HCT116 (cell line): ENCODE measurements around the gene SNTG2. TPM values are rescaled to one million over a fixed set of nuclear protein-coding genes. Genes with fewer than 3 reads are reported as not detected.

Source experiments
- ATAC-seq: fragments of 200-7000 bp; cut with Tn5 transposase; 2 replicates; pipeline ENCODE4 v1.9.1; 2020; ENCODE audit warnings: mild to moderate bottlenecking, moderate library complexity
- BruUV-seq: library from RNA; stranded (reverse); fragments of 400-500 nt; replicated peaks from 2 replicates; lab custom pipeline; 2021; lab: Mats Ljungman, UMichigan
- CTCF ChIA-PET: fragments of 300-600 bp; sonication (Branson Sonifier 250); formaldehyde crosslinking; loops from one replicate; lab custom pipeline; 2021; ENCODE audit warnings: antibody characterized with exemption; lab: Charles Lee
- POLR2A ChIA-PET: fragments of 300-600, 350-600 bp; sonication (Branson Sonifier 250); formaldehyde crosslinking; loops from one replicate; lab custom pipeline; 2021; ENCODE audit warnings: antibody characterized with exemption; lab: Charles Lee
- RAD21 ChIA-PET, 2 experiments: fragments of 300-600 bp; sonication (Branson Sonifier 250); formaldehyde crosslinking; loops; one replicate each; lab custom pipeline; 2023; ENCODE audit warnings: low total read pairs in 2 of 2; ENCODE audit not compliant: uncharacterized antibody in 2 of 2, unreplicated experiment in 2 of 2, low non-redundant PET in 1 of 2; lab: Charles Lee
- DNase-seq: peaks from one replicate; pipeline ENCODE4 v3.0.0-alpha.2; 2010; ENCODE audit warnings: low read depth, low spot score
- H2AFZ ChIP-seq: fragments of 200-600 bp; shearing (Covaris generic), sonication (generic); 2 replicates; pipeline ENCODE4 v1.6.1; 2017; ENCODE audit warnings: low read depth, mixed run types, mixed read lengths, antibody characterized with exemption, low read length; ENCODE audit not compliant: poor library complexity, severe bottlenecking
- H3K27ac ChIP-seq: 2 replicates; pipeline ENCODE4 v1.5.1; 2012; ENCODE audit warnings: low read depth, low read length
- H3K27me3 ChIP-seq: fragments of 200-600 bp; sonication (generic); 2 replicates; pipeline ENCODE4 v1.6.1; 2016; ENCODE audit warnings: mixed run types, low read length, mixed read lengths; ENCODE audit not compliant: insufficient read depth
- H3K36me3 ChIP-seq, 2 experiments: fragments of 200-500 bp in 1 of 2; fragments of 200-600 bp in 1 of 2; sonication (Bioruptor generic) in 1 of 2; sonication (generic) in 1 of 2; 2 replicates each; pipeline versions ENCODE4 v1.5.1 to v1.6.1; 2014 to 2016; ENCODE audit warnings: low read length in 2 of 2, inconsistent platforms in 1 of 2, mixed read lengths in 1 of 2, mixed run types in 1 of 2; ENCODE audit not compliant: insufficient read depth in 2 of 2, control insufficient read depth in 1 of 2
- H3K4me1 ChIP-seq, 2 experiments: fragments of 200-600 bp in 1 of 2; sonication (generic) in 1 of 2; 2 replicates each; pipeline versions ENCODE4 v1.5.1 to v1.6.1; 2012 to 2017; ENCODE audit warnings: low read length in 2 of 2, inconsistent platforms in 1 of 2, mild to moderate bottlenecking in 1 of 2, mixed read lengths in 1 of 2, mixed run types in 1 of 2, moderate library complexity in 1 of 2; ENCODE audit not compliant: insufficient read depth in 2 of 2, control insufficient read depth in 1 of 2
- H3K4me2 ChIP-seq: fragments of 200-600 bp; sonication (generic); 2 replicates; pipeline ENCODE4 v1.6.1; 2017; ENCODE audit warnings: mixed run types, low read length, mixed read lengths
- H3K4me3 ChIP-seq, 2 experiments: fragments of 200-600 bp in 1 of 2; sonication (generic) in 1 of 2; replicated peaks in 1 of 2; 2 replicates each; pipeline ENCODE4 v1.5.1; 2011 to 2016; ENCODE audit warnings: low read length in 2 of 2, control low read depth in 1 of 2, low read depth in 1 of 2, mild to moderate bottlenecking in 1 of 2, mixed read lengths in 1 of 2, mixed run types in 1 of 2
- H3K79me2 ChIP-seq: fragments of 200-600 bp; sonication (generic); 2 replicates; pipeline ENCODE4 v1.6.1; 2017; ENCODE audit warnings: mild to moderate bottlenecking, mixed run types, low read length, moderate library complexity, mixed read lengths; ENCODE audit not compliant: insufficient read depth
- H3K9ac ChIP-seq: fragments of 200-600 bp; sonication (generic); 2 replicates; pipeline ENCODE4 v1.6.1; 2016; ENCODE audit warnings: low read length, mixed read lengths
- H3K9me2 ChIP-seq: fragments of 200-600 bp; sonication (generic), shearing (Covaris generic); 2 replicates; pipeline ENCODE4 v1.6.1; 2017; ENCODE audit warnings: mixed run types, mild to moderate bottlenecking, moderate library complexity; ENCODE audit not compliant: insufficient read depth
- H3K9me3 ChIP-seq, 2 experiments: fragments of 200-500 bp in 1 of 2; fragments of 200-600 bp in 1 of 2; sonication (Bioruptor generic) in 1 of 2; sonication (generic) in 1 of 2; 2 replicates each; pipeline ENCODE4 v1.6.1; 2014 to 2017; ENCODE audit warnings: low read length in 2 of 2, mixed read lengths in 2 of 2, inconsistent platforms in 1 of 2, low read depth in 1 of 2, mild to moderate bottlenecking in 1 of 2, mixed run types in 1 of 2, moderate library complexity in 1 of 2; ENCODE audit not compliant: control insufficient read depth in 1 of 2, insufficient read depth in 1 of 2
- H4K20me1 ChIP-seq: fragments of 200-600 bp; sonication (generic), shearing (Covaris generic); 2 replicates; pipeline ENCODE4 v1.6.1; 2017; ENCODE audit warnings: mixed run types, mild to moderate bottlenecking, moderate library complexity; ENCODE audit not compliant: insufficient read depth
- CBX3 ChIP-seq: IDR thresholded peaks from 2 replicates; pipeline ENCODE4 v1.6.1; 2012; ENCODE audit warnings: low read depth
- CEBPB ChIP-seq: IDR thresholded peaks from 2 replicates; pipeline ENCODE4 v1.6.1; 2012; ENCODE audit warnings: low read depth
- EZH2 ChIP-seq: fragments of 200-600 bp; sonication (generic); IDR thresholded peaks from 2 replicates; pipeline ENCODE4 v1.6.1; 2017; ENCODE audit warnings: antibody characterized with exemption, mixed run types
- FOSL1 ChIP-seq: IDR thresholded peaks from 2 replicates; pipeline ENCODE4 v1.6.1; 2012; ENCODE audit warnings: low read depth
- JUND ChIP-seq: IDR thresholded peaks from 2 replicates; pipeline ENCODE4 v1.6.1; 2012
- SP1 ChIP-seq: IDR thresholded peaks from 2 replicates; pipeline ENCODE4 v1.6.1; 2012; ENCODE audit warnings: low read depth
- SRF ChIP-seq: IDR thresholded peaks from 2 replicates; pipeline ENCODE4 v1.6.1; 2012; ENCODE audit warnings: low read depth
- YY1 ChIP-seq: IDR thresholded peaks from 2 replicates; pipeline ENCODE4 v1.6.1; 2011; ENCODE audit warnings: low read length, low read depth, moderate library complexity, mild to moderate bottlenecking; ENCODE audit not compliant: insufficient replicate concordance; ENCODE audit errors: extremely low read depth
- ZNF274 ChIP-seq: fragments of 200-500 bp; sonication (Bioruptor generic); IDR thresholded peaks from 2 replicates; pipeline ENCODE4 v1.6.1; 2014; ENCODE audit warnings: mild to moderate bottlenecking, low read depth, low read length, inconsistent platforms
- intact Hi-C: fragments of 100-400 bp; cut with micrococcal nuclease; formaldehyde crosslinking; loops from 2 replicates; pipeline ENCODE4 v1.10.0; 2022
- total RNA-seq: library from RNA; stranded (reverse); gene quantifications from one replicate; pipeline ENCODE4 v1.2.1, GENCODE V29; 2021; ENCODE audit not compliant: unreplicated experiment
- TF ChIP-seq, protein P1 (sequence below): IDR thresholded peaks from 2 replicates; pipeline ENCODE4 v1.6.1; 2011; ENCODE audit warnings: mild to moderate bottlenecking, low read length, moderate library complexity; ENCODE audit not compliant: insufficient replicate concordance; ENCODE audit errors: extremely low read depth
- TF ChIP-seq, protein P2 (sequence below): IDR thresholded peaks from 2 replicates; pipeline ENCODE4 v1.6.1; 2012; ENCODE audit warnings: low read depth
- TF ChIP-seq, protein P3 (sequence below): IDR thresholded peaks from 2 replicates; pipeline ENCODE4 v1.6.1; 2012
- TF ChIP-seq, protein P4 (sequence below): IDR thresholded peaks from 2 replicates; pipeline ENCODE4 v1.6.1; 2012

Gene SNTG2
- total RNA-seq, 1 experiment from 2014 or later: not detected

DNA sequence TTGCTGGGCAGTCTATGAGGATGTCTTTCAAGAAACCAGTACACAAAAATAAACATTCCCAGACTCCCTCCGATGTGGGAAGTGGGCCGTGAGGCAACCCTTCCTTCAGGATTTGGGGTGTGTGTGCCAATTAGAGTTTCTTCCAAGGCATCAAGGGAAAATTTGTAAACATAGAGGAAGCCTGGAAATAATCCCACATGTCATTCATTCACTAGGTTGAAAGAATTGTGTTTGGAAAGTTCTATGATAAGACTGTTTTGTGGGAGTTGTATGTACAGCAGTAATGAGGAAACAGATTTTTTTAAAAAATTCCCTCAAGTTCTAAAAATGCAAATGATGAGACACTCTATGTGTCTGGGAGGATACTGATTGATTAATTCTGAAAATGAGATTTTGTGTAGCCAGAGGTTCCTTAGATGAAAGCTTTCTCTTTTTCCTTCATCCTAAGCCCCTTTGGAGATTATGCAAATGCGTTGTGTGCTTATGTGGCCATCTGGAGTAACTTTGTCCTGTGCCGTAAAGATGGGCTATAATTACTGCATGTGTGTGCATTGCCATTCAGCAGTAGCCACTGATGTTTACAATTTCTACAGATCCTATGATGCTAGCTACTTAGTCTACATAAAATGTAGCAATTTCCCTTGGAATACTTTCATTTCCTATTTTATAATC, 354.8 kb downstream of the SNTG2 start:
- no peaks in the 10 kb centered on the region for H3K36me3 ChIP-seq
- DNase-seq (no peak), ATAC-seq (no peak)
- no peaks in the 10 kb centered on the region for H3K79me2 ChIP-seq
- H3K9me3 ChIP-seq: no peaks in the 10 kb centered on the region
- H3K4me3 ChIP-seq: no peak overlapping the region
- BruUV-seq: no TSS peak
- H3K27ac ChIP-seq: no peak overlapping the region
- no peaks in the 10 kb centered on the region for H3K9me2 ChIP-seq
- no peak overlapping the region for H3K4me2 ChIP-seq
- no peak overlapping the region for H3K9ac ChIP-seq
- intact Hi-C loops: no loop called here
- RAD21 ChIA-PET: no interaction called here
- POLR2A ChIA-PET: no interaction called here
- peaks cover 39% of the 10 kb centered on the region for H3K27me3 ChIP-seq
- TF ChIP-seq JUND (no peak), EZH2 (no peak), CEBPB (no peak), YY1 (no peak), FOSL1 (no peak), SP1 (no peak), ZNF274 (no peak), SRF (no peak), CBX3 (no peak)
- TF ChIP-seq, protein P1, sequence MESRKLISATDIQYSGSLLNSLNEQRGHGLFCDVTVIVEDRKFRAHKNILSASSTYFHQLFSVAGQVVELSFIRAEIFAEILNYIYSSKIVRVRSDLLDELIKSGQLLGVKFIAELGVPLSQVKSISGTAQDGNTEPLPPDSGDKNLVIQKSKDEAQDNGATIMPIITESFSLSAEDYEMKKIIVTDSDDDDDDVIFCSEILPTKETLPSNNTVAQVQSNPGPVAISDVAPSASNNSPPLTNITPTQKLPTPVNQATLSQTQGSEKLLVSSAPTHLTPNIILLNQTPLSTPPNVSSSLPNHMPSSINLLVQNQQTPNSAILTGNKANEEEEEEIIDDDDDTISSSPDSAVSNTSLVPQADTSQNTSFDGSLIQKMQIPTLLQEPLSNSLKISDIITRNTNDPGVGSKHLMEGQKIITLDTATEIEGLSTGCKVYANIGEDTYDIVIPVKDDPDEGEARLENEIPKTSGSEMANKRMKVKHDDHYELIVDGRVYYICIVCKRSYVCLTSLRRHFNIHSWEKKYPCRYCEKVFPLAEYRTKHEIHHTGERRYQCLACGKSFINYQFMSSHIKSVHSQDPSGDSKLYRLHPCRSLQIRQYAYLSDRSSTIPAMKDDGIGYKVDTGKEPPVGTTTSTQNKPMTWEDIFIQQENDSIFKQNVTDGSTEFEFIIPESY: no peak
- TF ChIP-seq, protein P2, sequence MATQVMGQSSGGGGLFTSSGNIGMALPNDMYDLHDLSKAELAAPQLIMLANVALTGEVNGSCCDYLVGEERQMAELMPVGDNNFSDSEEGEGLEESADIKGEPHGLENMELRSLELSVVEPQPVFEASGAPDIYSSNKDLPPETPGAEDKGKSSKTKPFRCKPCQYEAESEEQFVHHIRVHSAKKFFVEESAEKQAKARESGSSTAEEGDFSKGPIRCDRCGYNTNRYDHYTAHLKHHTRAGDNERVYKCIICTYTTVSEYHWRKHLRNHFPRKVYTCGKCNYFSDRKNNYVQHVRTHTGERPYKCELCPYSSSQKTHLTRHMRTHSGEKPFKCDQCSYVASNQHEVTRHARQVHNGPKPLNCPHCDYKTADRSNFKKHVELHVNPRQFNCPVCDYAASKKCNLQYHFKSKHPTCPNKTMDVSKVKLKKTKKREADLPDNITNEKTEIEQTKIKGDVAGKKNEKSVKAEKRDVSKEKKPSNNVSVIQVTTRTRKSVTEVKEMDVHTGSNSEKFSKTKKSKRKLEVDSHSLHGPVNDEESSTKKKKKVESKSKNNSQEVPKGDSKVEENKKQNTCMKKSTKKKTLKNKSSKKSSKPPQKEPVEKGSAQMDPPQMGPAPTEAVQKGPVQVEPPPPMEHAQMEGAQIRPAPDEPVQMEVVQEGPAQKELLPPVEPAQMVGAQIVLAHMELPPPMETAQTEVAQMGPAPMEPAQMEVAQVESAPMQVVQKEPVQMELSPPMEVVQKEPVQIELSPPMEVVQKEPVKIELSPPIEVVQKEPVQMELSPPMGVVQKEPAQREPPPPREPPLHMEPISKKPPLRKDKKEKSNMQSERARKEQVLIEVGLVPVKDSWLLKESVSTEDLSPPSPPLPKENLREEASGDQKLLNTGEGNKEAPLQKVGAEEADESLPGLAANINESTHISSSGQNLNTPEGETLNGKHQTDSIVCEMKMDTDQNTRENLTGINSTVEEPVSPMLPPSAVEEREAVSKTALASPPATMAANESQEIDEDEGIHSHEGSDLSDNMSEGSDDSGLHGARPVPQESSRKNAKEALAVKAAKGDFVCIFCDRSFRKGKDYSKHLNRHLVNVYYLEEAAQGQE: no peak
- TF ChIP-seq, protein P3, sequence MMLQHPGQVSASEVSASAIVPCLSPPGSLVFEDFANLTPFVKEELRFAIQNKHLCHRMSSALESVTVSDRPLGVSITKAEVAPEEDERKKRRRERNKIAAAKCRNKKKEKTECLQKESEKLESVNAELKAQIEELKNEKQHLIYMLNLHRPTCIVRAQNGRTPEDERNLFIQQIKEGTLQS: no peak
- TF ChIP-seq, protein P4, sequence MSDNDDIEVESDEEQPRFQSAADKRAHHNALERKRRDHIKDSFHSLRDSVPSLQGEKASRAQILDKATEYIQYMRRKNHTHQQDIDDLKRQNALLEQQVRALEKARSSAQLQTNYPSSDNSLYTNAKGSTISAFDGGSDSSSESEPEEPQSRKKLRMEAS: no peak
- TF ChIP-seq, all 23 proteins: peak for 0
- CTCF ChIA-PET: no interaction called here
- no peaks in the 10 kb centered on the region for H3K4me1 ChIP-seq
- H4K20me1 ChIP-seq: no peaks in the 10 kb centered on the region
- H2AFZ ChIP-seq: no peak overlapping the region
